Ascending aorta (tissue), 2 donors: ENCODE measurements around the gene BMPER. TPM values are rescaled to one million over a fixed set of nuclear protein-coding genes. Genes with fewer than 3 reads are reported as not detected.

Experiments
- DNase-seq, 2 donors: peaks; one replicate each; pipeline ENCODE4 v3.0.0-alpha.2; 2019; ENCODE audit warnings: low spot score in 2 of 2
- H3K27ac ChIP-seq, 2 donors: fragments of 200-600 bp; sonication (generic); one replicate each; pipeline ENCODE4 v1.5.1; 2016 to 2017; ENCODE audit warnings: mild to moderate bottlenecking in 1 of 2
- H3K27me3 ChIP-seq: fragments of 200-600 bp; sonication (generic); one replicate; pipeline ENCODE4 v1.5.1; 2017
- H3K36me3 ChIP-seq, 2 donors: fragments of 200-600 bp; sonication (generic); one replicate each; pipeline ENCODE4 v1.5.1; 2016
- H3K4me1 ChIP-seq, 2 donors: fragments of 200-600 bp; sonication (generic); one replicate each; pipeline ENCODE4 v1.5.1; 2016 to 2017; ENCODE audit warnings: mild to moderate bottlenecking in 1 of 2
- H3K4me3 ChIP-seq, 2 donors: fragments of 200-600 bp; sonication (generic); one replicate each; pipeline ENCODE4 v1.5.1; 2016 to 2017; ENCODE audit warnings: mild to moderate bottlenecking in 1 of 2
- H3K9me3 ChIP-seq, 2 donors: fragments of 200-600 bp; sonication (generic); one replicate each; pipeline ENCODE4 v1.5.1; 2016
- CTCF ChIP-seq, 3 experiments: fragments of 200-600 bp in 2 of 3; fragments of 450-650 bp in 1 of 3; sonication (generic) in 2 of 3; IDR thresholded peaks; one replicate each; pipeline ENCODE4 v1.5.1; 2016 to 2019; ENCODE audit warnings: antibody characterized with exemption in 3 of 3, mild to moderate bottlenecking in 1 of 3, moderate library complexity in 1 of 3
- intact Hi-C: fragments of 100-400 bp; cut with DNase I; formaldehyde crosslinking; loops from one replicate; pipeline ENCODE4 v1.15.1; 2023
- total RNA-seq: library from RNA; depleted of rRNA; stranded (reverse); fragments of >200 nt; gene quantifications from one replicate; pipeline ENCODE4 v1.1.0, GENCODE V29; 2016

Gene BMPER
- total RNA-seq, 1 donor from 2014 or later, result not detected

GRCh38 chr7:34133356-34133982 lies 228.1 kb downstream of the BMPER start:
- intact Hi-C loops, result loop anchor here (5.0 kb wide), 1 partner anchor 34 kb away; no protein-coding TSS in a partner anchor
- DNase-seq, result no peak
- no peak for TF ChIP-seq CTCF (IDR thresholded peaks at IDR 0.05)
- Histone ChIP-seq H3K27ac (no peak overlapping the region), H3K9me3 (no peaks in the 10 kb centered on the region), H3K36me3 (no peaks in the 10 kb centered on the region), H3K4me3 (no peak overlapping the region), H3K4me1 (no peaks in the 10 kb centered on the region), H3K27me3 (no peaks in the 10 kb centered on the region)

- Histone ChIP-seq H3K36me3 (no peaks in the 10 kb centered on the region), H3K4me3 (no peak overlapping the region)
- peak in 1 of 2 donors; percentile 72 for DNase-seq
These were observed 228.8 kb downstream of the BMPER start for GRCh38 chr7:34133983-34134782.

GRCh38 chr7:34135924-34136323 lies 230.6 kb downstream of the BMPER start:
- intact Hi-C loops, result no loop called here
- no peak overlapping the region for H3K4me3 ChIP-seq
- H3K36me3 ChIP-seq, result no peaks in the 10 kb centered on the region
- no peak for DNase-seq
- no peaks in the 10 kb centered on the region for H3K9me3 ChIP-seq
- no peak overlapping the region for H3K27ac ChIP-seq
- no peaks in the 10 kb centered on the region for H3K4me1 ChIP-seq
- TF ChIP-seq CTCF (IDR thresholded peaks at IDR 0.05), result no peak
- H3K27me3 ChIP-seq, result no peaks in the 10 kb centered on the region

More at GRCh38 chr7:34133983-34134782, 228.8 kb downstream of the BMPER start:
- H3K9me3 ChIP-seq, result no peaks in the 10 kb centered on the region
- H3K27me3 ChIP-seq, result no peaks in the 10 kb centered on the region
- peak; percentile 34 to 57 (median 36) for TF ChIP-seq CTCF (IDR thresholded peaks at IDR 0.05)
- H3K4me1 ChIP-seq, result no peaks in the 10 kb centered on the region
- no peak overlapping the region for H3K27ac ChIP-seq
- intact Hi-C loops, result loop anchor here (5.0 kb wide), 1 partner anchor 33 kb away; no protein-coding TSS in a partner anchor

- intact Hi-C loops, result no loop called here
- TF ChIP-seq CTCF (IDR thresholded peaks at IDR 0.05), result no peak
- Histone ChIP-seq H3K4me1 (no peaks in the 10 kb centered on the region), H3K4me3 (no peak overlapping the region), H3K27me3 (no peaks in the 10 kb centered on the region), H3K36me3 (no peaks in the 10 kb centered on the region), H3K9me3 (no peaks in the 10 kb centered on the region), H3K27ac (no peak overlapping the region)
- DNase-seq, result no peak
These were observed 231.4 kb downstream of the BMPER start for GRCh38 chr7:34136698-34137097.

- H3K4me1 ChIP-seq, result no peaks in the 10 kb centered on the region
- no peaks in the 10 kb centered on the region for H3K36me3 ChIP-seq
- H3K4me3 ChIP-seq, result no peak overlapping the region
- DNase-seq, result no peak
- no peak for TF ChIP-seq CTCF (IDR thresholded peaks at IDR 0.05)
- H3K27me3 ChIP-seq, result no peaks in the 10 kb centered on the region
- intact Hi-C loops, result no loop called here
- H3K27ac ChIP-seq, result no peak overlapping the region
- H3K9me3 ChIP-seq, result no peaks in the 10 kb centered on the region
These were observed 231.8 kb downstream of the BMPER start for GRCh38 chr7:34137176-34137575.
